Activated T-cell treated with anti-CD3 and anti-CD28 coated beads for 48 hours (primary cell): ENCODE data around the gene KLF13.
A peak's percentile ranks its signal among the peaks of the same experiment; 100 is the strongest.
"Not testable (repeated sequence)": the region's sequence is repeated elsewhere in the genome, so short reads cannot be mapped to it uniquely, and the experiment has no call there.

ENCODE experiments used
- DNase-seq: peaks from one replicate; pipeline ENCODE4 v3.0.0-alpha.2; 2020; ENCODE audit warnings: low read depth

Gene KLF13

GRCh38 chr15:31345606-31346366 lies 19.2 kb downstream of the KLF13 start:
- no peak for DNase-seq

GRCh38 chr15:31346367-31347066 lies 19.9 kb downstream of the KLF13 start:
- DNase-seq: no peak

GRCh38 chr15:31347067-31347975 lies 20.7 kb downstream of the KLF13 start:
- peak; percentile 80 for DNase-seq

- DNase-seq: no peak
Measured at GRCh38 chr15:31347981-31348803, 21.6 kb downstream of the KLF13 start.

- no peak for DNase-seq
Measured at GRCh38 chr15:31349233-31350141, 22.9 kb downstream of the KLF13 start.

GRCh38 chr15:31350771-31351170 lies 24.1 kb downstream of the KLF13 start:
- no peak for DNase-seq

- no peak for DNase-seq
Measured at GRCh38 chr15:31352339-31352751, 25.7 kb downstream of the KLF13 start.

- no peak for DNase-seq
Measured at GRCh38 chr15:31352911-31353811, 26.5 kb downstream of the KLF13 start.

GRCh38 chr15:31353931-31354330 lies 27.3 kb downstream of the KLF13 start:
- no peak for DNase-seq

- DNase-seq: not testable (repeated sequence)
Measured at GRCh38 chr15:31356097-31356496, 29.5 kb downstream of the KLF13 start.

GRCh38 chr15:31357148-31357547 lies 30.5 kb downstream of the KLF13 start:
- no peak for DNase-seq

GRCh38 chr15:31358163-31358562 lies 31.5 kb downstream of the KLF13 start:
- DNase-seq: no peak

- DNase-seq: no peak
Measured at GRCh38 chr15:31358957-31359701, 32.5 kb downstream of the KLF13 start.

GRCh38 chr15:31359702-31360111 lies 33.1 kb downstream of the KLF13 start:
- DNase-seq: no peak

GRCh38 chr15:31360158-31360561 lies 33.5 kb downstream of the KLF13 start:
- no peak for DNase-seq

GRCh38 chr15:31360843-31361763 lies 34.5 kb downstream of the KLF13 start:
- DNase-seq: no peak

- no peak for DNase-seq
Measured at GRCh38 chr15:31361764-31362515, 35.3 kb downstream of the KLF13 start.
